Bronchial epithelial cell (primary cell): Measurements from ENCODE around the gene TNFRSF18. TPM values are rescaled to one million over a fixed set of nuclear protein-coding genes. Genes with fewer than 3 reads are reported as not detected.

Experiments used
- DNase-seq: peaks from one replicate; pipeline ENCODE4 v3.0.0-alpha.2; 2010; ENCODE audit warnings: low read depth
- FAIRE-seq: peaks from 2 replicates; lab custom pipeline; 2011; peaks lifted over from hg19 to GRCh38; lab: Jason Lieb, UNC
- H3K27me3 ChIP-seq: 2 replicates; pipeline ENCODE4 v1.5.1; 2011; ENCODE audit warnings: low read length; ENCODE audit not compliant: control insufficient read depth, insufficient read depth
- H3K36me3 ChIP-seq: 2 replicates; pipeline ENCODE4 v1.5.1; 2011; ENCODE audit warnings: low read length; ENCODE audit not compliant: control insufficient read depth, insufficient read depth
- H3K4me3 ChIP-seq: 2 replicates; pipeline ENCODE4 v1.5.1; 2011; ENCODE audit warnings: mild to moderate bottlenecking, low read depth, low read length, control low read depth
- CTCF ChIP-seq: IDR thresholded peaks from 2 replicates; pipeline ENCODE4 v1.5.1; 2011; ENCODE audit warnings: mild to moderate bottlenecking, moderate library complexity, low read length, control low read depth, inconsistent platforms; ENCODE audit not compliant: insufficient read depth, severe bottlenecking
- total RNA-seq: library from RNA; depleted of rRNA; stranded (reverse); fragments of >200 nt; gene quantifications from 2 replicates; pipeline ENCODE4 v1.2.1, GENCODE V29; 2014

TNFRSF18 gene
- total RNA-seq, 1 donor from 2014 or later: not detected

GRCh38 chr1:1166642-1167397 lies 39.6 kb downstream of the TNFRSF18 start:
- no peak for FAIRE-seq
- no peaks in the 10 kb centered on the region for H3K27me3 ChIP-seq
- no peak for TF ChIP-seq CTCF

GRCh38 chr1:1165900-1166421 lies 40.4 kb downstream of the TNFRSF18 start:
- TF ChIP-seq CTCF: no peak
- H3K4me3 ChIP-seq: peak overlapping the region; percentile 57
- H3K27me3 ChIP-seq: no peaks in the 10 kb centered on the region
- DNase-seq (no peak), FAIRE-seq (no peak)
- peaks cover 11% of the 10 kb centered on the region for H3K36me3 ChIP-seq

More at GRCh38 chr1:1166642-1167397, 39.6 kb downstream of the TNFRSF18 start:
- no peak for DNase-seq
- Histone ChIP-seq H3K36me3 (peaks cover 11% of the 10 kb centered on the region), H3K4me3 (no peak overlapping the region)

DNA sequence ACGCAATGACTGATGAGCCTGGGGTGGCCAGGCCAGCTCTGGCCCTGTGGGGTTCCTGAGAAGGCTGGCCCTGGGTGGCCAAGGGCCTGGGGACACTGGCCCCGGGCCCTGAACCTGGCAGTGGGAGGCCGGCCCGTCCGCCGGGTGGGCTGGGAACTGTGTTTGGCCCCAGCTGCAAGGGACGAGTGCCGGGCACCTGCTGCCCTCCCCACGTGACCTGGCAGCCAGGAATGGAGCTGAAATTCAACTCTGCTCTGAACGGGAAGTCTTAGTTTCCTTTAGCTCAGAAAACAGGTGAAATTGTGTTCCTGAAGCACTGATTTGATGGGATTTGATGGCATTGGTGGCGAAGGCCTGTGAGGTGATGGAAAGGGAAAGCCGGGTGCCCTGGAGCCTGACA lies 40.9 kb downstream of the TNFRSF18 start:
- Histone ChIP-seq H3K36me3 (peaks cover 11% of the 10 kb centered on the region), H3K4me3 (peak overlapping the region; percentile 57), H3K27me3 (no peaks in the 10 kb centered on the region)
- FAIRE-seq: no peak
- no peak for DNase-seq
- no peak for TF ChIP-seq CTCF

GRCh38 chr1:1164701-1165451 lies 41.5 kb downstream of the TNFRSF18 start:
- peak overlapping the region; percentile 57 for H3K4me3 ChIP-seq
- FAIRE-seq: no peak
- peaks cover 9% of the 10 kb centered on the region for H3K36me3 ChIP-seq
- peak; percentile 82 for DNase-seq
- TF ChIP-seq CTCF: no peak
- no peaks in the 10 kb centered on the region for H3K27me3 ChIP-seq

- no peaks in the 10 kb centered on the region for H3K27me3 ChIP-seq
- peaks cover 6% of the 10 kb centered on the region for H3K36me3 ChIP-seq
- FAIRE-seq: no peak
- peak overlapping the region; percentile 57 for H3K4me3 ChIP-seq
- DNase-seq: no peak
- TF ChIP-seq CTCF: no peak
Measured at GRCh38 chr1:1164361-1164700, 42.1 kb downstream of the TNFRSF18 start.
